Measurements from ENCODE around the gene TAL2.
A peak's percentile ranks its signal among the peaks of the same experiment; 100 is the strongest.

Gene TAL2

DNA sequence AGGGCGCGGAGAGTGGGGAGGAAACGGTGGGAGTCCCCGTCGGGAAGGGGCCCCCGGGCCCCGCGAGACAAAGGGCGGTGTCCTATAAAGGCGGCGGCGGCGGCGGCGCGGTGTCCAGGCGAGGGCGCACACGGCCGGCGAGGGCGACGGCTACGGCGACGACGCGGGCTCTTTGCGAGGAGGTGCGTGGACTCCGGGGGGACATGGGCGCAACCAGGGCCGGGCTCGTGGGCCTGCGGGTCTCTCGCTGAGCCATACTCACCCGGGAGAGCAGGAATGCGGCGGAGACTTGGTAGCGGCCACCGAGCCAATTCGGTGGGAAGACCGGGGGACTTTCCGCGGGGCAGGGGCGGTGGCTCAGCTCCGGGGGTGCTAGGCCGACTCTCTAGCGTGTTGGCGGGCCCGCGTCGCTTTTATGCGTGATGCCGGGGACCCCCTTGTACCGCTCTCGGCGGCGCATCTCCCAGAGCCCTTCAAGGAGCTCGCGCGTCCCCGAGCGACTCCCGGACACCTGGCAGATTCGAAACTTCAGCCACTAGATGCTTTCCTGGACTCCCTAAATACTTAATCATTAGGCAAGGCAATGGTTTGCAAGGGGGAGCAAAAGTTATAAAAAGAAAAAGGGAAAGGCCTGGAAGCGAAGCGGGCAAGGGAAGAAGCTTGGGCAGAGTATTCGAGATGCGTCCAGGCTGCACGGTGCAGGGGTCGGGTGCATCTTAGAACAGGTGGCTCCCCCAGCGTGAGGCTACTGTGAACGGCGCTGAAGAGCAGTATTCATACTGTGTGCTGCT lies 5.9 kb upstream of the TAL2 start:
- in situ Hi-C loops (cut with MboI; ENCODE audit: low pct_unique_long_range_greater_than_20kb, low sequenced_read_pairs, unreplicated experiment), result no loop called here
- DNase-seq (ENCODE audit: low spot score), result peak; percentile 67

GRCh38 chr9:105658351-105658750 lies 3.9 kb upstream of the TAL2 start:
- in situ Hi-C loops (cut with MboI; ENCODE audit: low pct_unique_long_range_greater_than_20kb, low sequenced_read_pairs, unreplicated experiment), result no loop called here
- DNase-seq (ENCODE audit: low spot score), result no peak
- no peak for TF ChIP-seq CTCF (IDR thresholded peaks at IDR 0.05; ENCODE audit: extremely low read depth, insufficient read depth, missing control alignments)

More for the DNA sequence above, 5.9 kb upstream of the TAL2 start:
- TF ChIP-seq CTCF (IDR thresholded peaks at IDR 0.05; ENCODE audit: extremely low read depth, insufficient read depth, missing control alignments), result peak; percentile 63

DNA sequence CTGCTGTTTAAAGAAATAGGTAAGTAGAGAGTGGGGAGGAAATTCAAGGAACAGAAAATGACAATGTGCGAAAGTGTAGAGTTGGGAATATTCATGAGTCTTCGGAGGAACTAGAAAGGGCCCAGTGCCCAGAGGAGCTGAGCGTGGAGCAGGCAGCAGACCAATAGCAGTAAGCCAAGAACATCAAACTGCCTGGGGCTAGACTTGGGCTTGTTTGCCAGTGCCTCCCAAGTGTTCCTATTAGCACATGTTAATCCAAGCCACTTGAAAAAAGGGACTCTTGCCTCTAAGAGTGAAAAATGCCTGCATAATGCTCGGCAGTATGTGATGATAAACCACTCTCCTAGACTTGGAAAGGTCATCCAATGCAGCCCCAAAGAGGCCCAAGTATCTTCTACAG lies 1.2 kb upstream of the TAL2 start:
- in situ Hi-C loops (cut with MboI; ENCODE audit: low pct_unique_long_range_greater_than_20kb, low sequenced_read_pairs, unreplicated experiment), result no loop called here
- TF ChIP-seq CTCF (IDR thresholded peaks at IDR 0.05; ENCODE audit: extremely low read depth, insufficient read depth, missing control alignments), result no peak
- no peak for DNase-seq (ENCODE audit: low spot score)

- DNase-seq (ENCODE audit: low spot score), result no peak
- in situ Hi-C loops (cut with MboI; ENCODE audit: low pct_unique_long_range_greater_than_20kb, low sequenced_read_pairs, unreplicated experiment), result no loop called here
- TF ChIP-seq CTCF (IDR thresholded peaks at IDR 0.05; ENCODE audit: extremely low read depth, insufficient read depth, missing control alignments), result no peak
Measured at GRCh38 chr9:105663914-105664313, 1.7 kb downstream of the TAL2 start.

GRCh38 chr9:105667867-105668266 lies 5.6 kb downstream of the TAL2 start:
- DNase-seq (ENCODE audit: low spot score), result no peak
- in situ Hi-C loops (cut with MboI; ENCODE audit: low pct_unique_long_range_greater_than_20kb, low sequenced_read_pairs, unreplicated experiment), result no loop called here
- no peak for TF ChIP-seq CTCF (IDR thresholded peaks at IDR 0.05; ENCODE audit: extremely low read depth, insufficient read depth, missing control alignments)

DNA sequence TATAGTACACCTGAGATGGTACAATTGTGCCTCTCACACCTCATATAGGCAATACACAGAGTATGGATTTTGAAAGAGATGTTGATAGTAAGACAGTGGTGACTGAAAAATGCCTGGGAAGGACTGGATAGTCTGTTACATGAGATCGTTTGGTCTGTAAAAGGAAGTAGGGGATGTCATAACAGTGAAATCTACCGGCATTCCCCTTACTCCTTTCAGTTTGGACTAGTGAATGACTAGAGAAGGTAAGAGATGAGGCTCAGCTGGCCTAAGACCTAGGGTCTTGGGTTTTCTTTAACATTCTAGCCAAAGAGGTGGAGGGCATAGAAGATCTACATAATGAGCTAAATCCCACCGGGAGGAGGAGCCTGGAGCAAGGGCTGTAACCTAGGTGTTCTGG lies 8.1 kb downstream of the TAL2 start:
- no peak for TF ChIP-seq CTCF (IDR thresholded peaks at IDR 0.05; ENCODE audit: extremely low read depth, insufficient read depth, missing control alignments)
- in situ Hi-C loops (cut with MboI; ENCODE audit: low pct_unique_long_range_greater_than_20kb, low sequenced_read_pairs, unreplicated experiment), result no loop called here
- no peak for DNase-seq (ENCODE audit: low spot score)
